ENCODE data around the gene LINGO3. TPM values are rescaled to one million over a fixed set of nuclear protein-coding genes. Genes with fewer than 3 reads are reported as not detected.

The LINGO3 gene
- total RNA-seq, 3 donors from 2014 or later = not detected

GRCh38 chr19:2260341-2260805 is 47.6 kb downstream of the LINGO3 start:
- DNase-seq (peak in 1 of 3 donors; percentile 62), ATAC-seq (peak; percentile 77)
- Histone ChIP-seq H3K9me3 (no peaks in the 10 kb centered on the region), H3K36me3 (ENCODE audit: low read depth) (no peaks in the 10 kb centered on the region), H3K4me1 (ENCODE audit: low read depth) (peaks cover 3% of the 10 kb centered on the region), H3K4me3 (no peak overlapping the region)
- TF ChIP-seq, protein P1, sequence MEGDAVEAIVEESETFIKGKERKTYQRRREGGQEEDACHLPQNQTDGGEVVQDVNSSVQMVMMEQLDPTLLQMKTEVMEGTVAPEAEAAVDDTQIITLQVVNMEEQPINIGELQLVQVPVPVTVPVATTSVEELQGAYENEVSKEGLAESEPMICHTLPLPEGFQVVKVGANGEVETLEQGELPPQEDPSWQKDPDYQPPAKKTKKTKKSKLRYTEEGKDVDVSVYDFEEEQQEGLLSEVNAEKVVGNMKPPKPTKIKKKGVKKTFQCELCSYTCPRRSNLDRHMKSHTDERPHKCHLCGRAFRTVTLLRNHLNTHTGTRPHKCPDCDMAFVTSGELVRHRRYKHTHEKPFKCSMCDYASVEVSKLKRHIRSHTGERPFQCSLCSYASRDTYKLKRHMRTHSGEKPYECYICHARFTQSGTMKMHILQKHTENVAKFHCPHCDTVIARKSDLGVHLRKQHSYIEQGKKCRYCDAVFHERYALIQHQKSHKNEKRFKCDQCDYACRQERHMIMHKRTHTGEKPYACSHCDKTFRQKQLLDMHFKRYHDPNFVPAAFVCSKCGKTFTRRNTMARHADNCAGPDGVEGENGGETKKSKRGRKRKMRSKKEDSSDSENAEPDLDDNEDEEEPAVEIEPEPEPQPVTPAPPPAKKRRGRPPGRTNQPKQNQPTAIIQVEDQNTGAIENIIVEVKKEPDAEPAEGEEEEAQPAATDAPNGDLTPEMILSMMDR (IDR thresholded peaks at IDR 0.05) = no peak
- intact Hi-C loops (cut with DNase I, micrococcal nuclease) = no loop called here

DNA sequence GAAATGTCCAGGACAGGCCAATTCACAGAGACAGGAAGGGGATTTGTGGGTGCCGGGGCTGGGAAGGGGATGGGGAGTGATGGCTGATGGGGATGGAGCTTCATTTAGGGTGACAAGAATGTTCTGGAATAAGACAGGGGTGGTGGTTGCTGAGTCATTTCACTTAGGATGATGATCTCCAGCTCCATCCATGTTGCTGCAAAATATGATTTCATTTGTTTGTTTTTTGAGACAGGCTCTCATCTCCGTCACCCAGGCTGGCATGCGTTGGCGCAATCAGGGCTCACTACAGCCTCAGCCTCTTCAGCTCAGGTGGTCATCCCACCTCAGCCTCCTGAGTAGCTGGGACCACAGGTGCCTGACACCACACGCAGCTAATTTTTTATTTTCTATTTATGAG is 48.6 kb downstream of the LINGO3 start:
- Histone ChIP-seq H3K4me3 (no peak overlapping the region), H3K4me1 (ENCODE audit: low read depth) (peaks cover 3% of the 10 kb centered on the region), H3K9me3 (no peaks in the 10 kb centered on the region), H3K36me3 (ENCODE audit: low read depth) (no peaks in the 10 kb centered on the region)
- intact Hi-C loops (cut with DNase I, micrococcal nuclease) = no loop called here
- DNase-seq (no peak), ATAC-seq (no peak)
- TF ChIP-seq, protein P1 (IDR thresholded peaks at IDR 0.05) = no peak

Other genes with a start within 250 kb of the LINGO3 start
- 10 to 100 TPM; 39.8 to 76.8 (median 43.7) TPM for gene MOB3A, start 211.8 kb downstream of the LINGO3 start, total RNA-seq
- gene IZUMO4, start 211.2 kb downstream of the LINGO3 start, total RNA-seq = 1 to 10 TPM; 2.2 to 5.3 (median 3.4) TPM
- 100 to 1,000 TPM; 103 to 120 (median 103) TPM for gene AP3D1, start 156.6 kb downstream of the LINGO3 start, total RNA-seq
- gene DOT1L, start 144.2 kb downstream of the LINGO3 start, total RNA-seq = 10 to 100 TPM; 38.1 to 48.1 (median 44.5) TPM
- gene PLEKHJ1, start 71.8 kb downstream of the LINGO3 start, total RNA-seq = 100 to 1,000 TPM; 132 to 231 (median 189) TPM
- gene SF3A2, start 71.3 kb downstream of the LINGO3 start, total RNA-seq = 10 to 100 TPM; 60.6 to 81.2 (median 68.2) TPM
- 1 to 10 TPM; 2.7 to 5.1 (median 3.8) TPM for gene AMH, start 58.8 kb downstream of the LINGO3 start, total RNA-seq
- gene JSRP1, start 51.7 kb downstream of the LINGO3 start, total RNA-seq = 1 to 10 TPM in 1 of 3 donors, under 1 TPM in 2; 0.38 to 2.4 (median 0.87) TPM
- gene PEAK3, start 26.0 kb downstream of the LINGO3 start, total RNA-seq = 1 to 10 TPM in 2 of 3 donors, under 1 TPM in 1; 0.29 to 1.4 (median 1.1) TPM
- 100 to 1,000 TPM in 1 of 3 donors, 10 to 100 TPM in 2; 60.3 to 111 (median 93.1) TPM for gene LSM7, start 20.4 kb upstream of the LINGO3 start, total RNA-seq
- 100 to 1,000 TPM; 119 to 177 (median 153) TPM for gene SPPL2B, start 20.5 kb upstream of the LINGO3 start, total RNA-seq
- gene TMPRSS9, start 52.1 kb upstream of the LINGO3 start, total RNA-seq = under 1 TPM in 2 of 3 donors, not detected in 1; 0.17 to 0.41 TPM
- 100 to 1,000 TPM in 2 of 3 donors, 10 to 100 TPM in 1; 75.4 to 130 (median 104) TPM for gene TIMM13, start 119.4 kb upstream of the LINGO3 start, total RNA-seq
- 10 to 100 TPM; 21.1 to 47.8 (median 22.1) TPM for gene LMNB2, start 148.8 kb upstream of the LINGO3 start, total RNA-seq
- 10 to 100 TPM; 30.6 to 45.5 (median 35.9) TPM for gene GADD45B, start 168.0 kb upstream of the LINGO3 start, total RNA-seq

Data from mucosa of descending colon (tissue), 3 donors.